AG04450 (cell line): Measurements from ENCODE around the gene RPP40. TPM values are rescaled to one million over a fixed set of nuclear protein-coding genes. Genes with fewer than 3 reads are reported as not detected.

ENCODE experiments used
- CTCF ChIA-PET: fragments of 300-600, 350-600 bp; formaldehyde crosslinking; extraction: SDS; loops from one replicate; lab custom pipeline; 2022; ENCODE audit warnings: antibody characterized with exemption, inconsistent platforms; lab: Charles Lee
- POLR2A ChIA-PET: fragments of 350-600 bp; formaldehyde crosslinking; extraction: SDS; loops from one replicate; lab custom pipeline; 2021; ENCODE audit warnings: antibody characterized with exemption, inconsistent platforms; lab: Yijun Ruan, JAX
- DNase-seq: peaks from one replicate; pipeline ENCODE4 v3.0.0-alpha.2; 2011; ENCODE audit warnings: low read depth, low spot score
- H3K27ac ChIP-seq: one replicate; pipeline ENCODE4 v1.5.1; 2012; ENCODE audit warnings: low read depth, low read length, control low read depth
- H3K27me3 ChIP-seq: one replicate; pipeline ENCODE4 v1.6.0; 2012; ENCODE audit warnings: low read length; ENCODE audit not compliant: control insufficient read depth, insufficient read depth
- H3K4me3 ChIP-seq: 2 replicates; pipeline ENCODE4 v1.5.1; 2011; ENCODE audit warnings: mild to moderate bottlenecking, low read depth, low read length, control low read depth
- H3K9me3 ChIP-seq: 2 replicates; pipeline ENCODE4 v1.5.1; 2012; ENCODE audit warnings: low read length; ENCODE audit not compliant: control insufficient read depth, insufficient read depth
- CTCF ChIP-seq: IDR thresholded peaks from 2 replicates; pipeline ENCODE4 v1.5.1; 2011; ENCODE audit warnings: low read depth, low read length, control low read depth, inconsistent platforms
- polyA plus RNA-seq: library from polyadenylated mRNA; depleted of rRNA; stranded (reverse); fragments of >200 nt; gene quantifications from 2 replicates; pipeline ENCODE4 v1.2.3, GENCODE V29; 2011

Gene RPP40
- polyA plus RNA-seq, 1 experiment = 8.2 TPM

DNA sequence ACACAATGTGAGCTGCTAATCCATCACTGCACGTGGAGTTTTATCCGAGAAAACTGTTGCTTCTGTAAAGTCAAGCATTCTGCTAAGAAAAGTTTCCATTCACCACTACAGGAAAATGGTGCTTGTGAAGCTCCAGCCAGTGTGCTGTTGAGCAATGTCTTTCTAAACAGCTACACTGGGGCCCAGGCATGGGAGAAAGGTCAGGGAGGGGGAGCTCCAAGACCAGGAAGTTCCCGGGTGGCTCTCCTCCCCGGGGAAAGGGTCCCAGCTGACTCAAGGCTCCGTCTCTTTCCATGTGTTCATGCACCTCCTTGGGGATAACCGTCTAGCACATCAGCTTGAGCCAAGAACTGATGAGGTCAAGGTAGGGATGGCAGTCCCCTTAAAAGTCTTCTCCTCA, 20.5 kb downstream of the RPP40 start:
- Histone ChIP-seq H3K4me3 (no peak overlapping the region), H3K27ac (no peak overlapping the region), H3K9me3 (peaks cover 14% of the 10 kb centered on the region), H3K27me3 (no peaks in the 10 kb centered on the region)
- CTCF ChIA-PET = interaction anchor here (1.3 kb wide), 1 partner anchor 47 kb away, joined by 3 read pairs; no protein-coding TSS in a partner anchor
- no peak for DNase-seq
- TF ChIP-seq CTCF = no peak
- POLR2A ChIA-PET = no interaction called here

GRCh38 chr6:4981761-4982160, 22.1 kb downstream of the RPP40 start:
- DNase-seq = no peak
- Histone ChIP-seq H3K27me3 (no peaks in the 10 kb centered on the region), H3K9me3 (peaks cover 14% of the 10 kb centered on the region), H3K27ac (no peak overlapping the region), H3K4me3 (no peak overlapping the region)
- POLR2A ChIA-PET = no interaction called here
- CTCF ChIA-PET = interaction anchor here (0.6 kb wide), 1 partner anchor 856 kb away, joined by 3 read pairs; no protein-coding TSS in a partner anchor
- no peak for TF ChIP-seq CTCF

DNA sequence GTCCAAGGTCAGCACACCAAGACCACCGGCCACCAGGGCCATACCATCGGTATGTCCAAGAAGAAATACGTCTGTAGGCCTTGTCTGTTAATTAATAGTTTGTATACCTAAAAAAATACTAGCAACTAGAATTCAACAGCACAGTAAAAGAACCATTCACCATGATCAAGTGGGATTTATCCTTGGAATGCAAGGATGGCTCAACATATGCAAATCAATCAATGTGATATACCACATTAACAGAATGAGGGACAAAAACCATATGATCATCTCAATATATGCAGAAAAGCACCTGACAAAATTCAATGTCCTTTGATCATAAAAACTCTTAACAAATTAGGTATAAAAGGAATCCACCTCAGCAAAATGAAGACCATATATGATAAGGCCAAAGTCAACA, 24.4 kb downstream of the RPP40 start:
- TF ChIP-seq CTCF = no peak
- Histone ChIP-seq H3K27ac (no peak overlapping the region), H3K4me3 (no peak overlapping the region), H3K27me3 (no peaks in the 10 kb centered on the region), H3K9me3 (peaks cover 14% of the 10 kb centered on the region)
- CTCF ChIA-PET = no interaction called here
- POLR2A ChIA-PET = no interaction called here
- DNase-seq = no peak

GRCh38 chr6:4977468-4977867, 26.4 kb downstream of the RPP40 start:
- H3K27ac ChIP-seq = no peak overlapping the region
- ChIA-PET CTCF (interaction anchor here (1.4 kb wide), 1 partner anchor 26 kb away, joined by 3 read pairs; the partner anchor contains the start of gene RPP40), POLR2A (no interaction called here)
- TF ChIP-seq CTCF = no peak
- no peaks in the 10 kb centered on the region for H3K27me3 ChIP-seq
- H3K9me3 ChIP-seq = peaks cover 14% of the 10 kb centered on the region
- DNase-seq = no peak
- no peak overlapping the region for H3K4me3 ChIP-seq

DNA sequence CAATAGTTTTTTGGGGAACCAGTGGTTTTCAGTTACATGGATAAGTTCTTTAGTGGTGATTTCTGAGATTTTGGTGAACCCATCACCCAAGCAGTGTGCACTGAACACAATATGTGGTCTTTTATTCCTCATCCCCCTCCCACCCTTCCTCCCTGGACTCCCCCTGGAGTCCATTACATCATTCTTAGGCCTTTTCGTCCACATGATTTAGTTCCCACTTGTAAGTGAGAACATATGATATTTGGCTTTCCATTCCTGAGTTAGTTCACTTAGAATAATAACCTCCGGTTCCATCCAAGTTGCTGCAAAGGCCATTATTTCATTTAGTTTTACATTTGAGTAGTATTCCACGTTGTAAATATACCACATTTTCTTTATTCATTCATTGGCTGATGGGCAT, 28.3 kb downstream of the RPP40 start:
- peaks cover 2% of the 10 kb centered on the region for H3K27me3 ChIP-seq
- ChIA-PET POLR2A (no interaction called here), CTCF (no interaction called here)
- no peak overlapping the region for H3K27ac ChIP-seq
- no peak for TF ChIP-seq CTCF
- no peak for DNase-seq
- H3K9me3 ChIP-seq = peaks cover 14% of the 10 kb centered on the region
- no peak overlapping the region for H3K4me3 ChIP-seq
